Naive thymus-derived CD4-positive, alpha-beta T cell (primary cell): ENCODE results near the gene ZNF667. TPM values are rescaled to one million over a fixed set of nuclear protein-coding genes. Genes with fewer than 3 reads are reported as not detected.
A peak's percentile ranks its signal among the peaks of the same experiment; 100 is the strongest.

Experiments
- ATAC-seq: fragments of 150-1000 bp; cut with Tn5 transposase; 2 replicates; pipeline ENCODE4 v1.10.0; 2021; ENCODE audit warnings: mild to moderate bottlenecking, moderate library complexity
- CTCF ChIA-PET: fragments of 350-600 bp; sonication (Branson Sonifier 250); formaldehyde crosslinking; loops from one replicate; lab custom pipeline; 2021; ENCODE audit warnings: antibody characterized with exemption; lab: Charles Lee
- POLR2A ChIA-PET: fragments of 350-600 bp; sonication (Branson Sonifier 250); formaldehyde crosslinking; loops from one replicate; lab custom pipeline; 2021; ENCODE audit warnings: antibody characterized with exemption, inconsistent platforms; lab: Charles Lee
- DNase-seq, 9 donors: peaks; one replicate each; pipeline versions ENCODE4 v3.0.0 to v3.0.0-alpha.2; 2020 to 2022; ENCODE audit warnings: mixed read lengths in 1 of 9
- H3K27ac ChIP-seq: one replicate; pipeline ENCODE4 v1.7.0; 2013; ENCODE audit warnings: mild to moderate bottlenecking, low read depth, low read length, moderate library complexity
- H3K27me3 ChIP-seq, 2 donors: one replicate each; pipeline ENCODE4 v1.7.0; 2013; ENCODE audit warnings: low read length in 2 of 2, mild to moderate bottlenecking in 2 of 2, moderate library complexity in 2 of 2; ENCODE audit not compliant: control insufficient read depth in 2 of 2, insufficient read depth in 2 of 2
- H3K36me3 ChIP-seq, 3 experiments: 1 replicate in 2 of 3; 2 replicates in 1 of 3; pipeline ENCODE4 v1.7.0; 2013; ENCODE audit warnings: low read length in 3 of 3, mild to moderate bottlenecking in 3 of 3, moderate library complexity in 1 of 3; ENCODE audit not compliant: insufficient read depth in 3 of 3, control insufficient read depth in 2 of 3
- H3K4me1 ChIP-seq, 2 donors: one replicate each; pipeline ENCODE4 v1.7.0; 2013; ENCODE audit warnings: low read length in 2 of 2, mild to moderate bottlenecking in 2 of 2, moderate library complexity in 1 of 2; ENCODE audit not compliant: control insufficient read depth in 2 of 2, insufficient read depth in 2 of 2
- H3K4me3 ChIP-seq: 2 replicates; pipeline ENCODE4 v1.7.0; 2013; ENCODE audit warnings: mild to moderate bottlenecking, low read length
- H3K9me3 ChIP-seq, 3 experiments: 1 replicate in 2 of 3; 2 replicates in 1 of 3; pipeline ENCODE4 v1.7.0; 2013; ENCODE audit warnings: low read length in 3 of 3; ENCODE audit not compliant: control insufficient read depth in 2 of 3
- H3K27ac Mint-ChIP-seq, 9 donors: one replicate each; pipeline ENCODE4 v1.8.0; 2020 to 2022; ENCODE audit warnings: mixed read lengths in 9 of 9, mild to moderate bottlenecking in 8 of 9, moderate library complexity in 5 of 9, inconsistent platforms in 2 of 9
- H3K27me3 Mint-ChIP-seq, 5 donors: one replicate each; pipeline ENCODE4 v1.8.0; 2021 to 2022; ENCODE audit warnings: mixed read lengths in 5 of 5, mild to moderate bottlenecking in 1 of 5
- H3K36me3 Mint-ChIP-seq, 5 donors: one replicate each; pipeline ENCODE4 v1.8.0; 2020 to 2022; ENCODE audit warnings: mixed read lengths in 5 of 5, mild to moderate bottlenecking in 3 of 5, inconsistent platforms in 1 of 5
- H3K4me1 Mint-ChIP-seq, 7 donors: one replicate each; pipeline ENCODE4 v1.8.0; 2020 to 2022; ENCODE audit warnings: mixed read lengths in 7 of 7, mild to moderate bottlenecking in 3 of 7, inconsistent platforms in 1 of 7
- H3K4me3 Mint-ChIP-seq, 10 donors: one replicate each; pipeline ENCODE4 v1.8.0; 2020 to 2022; ENCODE audit warnings: mild to moderate bottlenecking in 10 of 10, mixed read lengths in 10 of 10, moderate library complexity in 6 of 10, inconsistent platforms in 2 of 10
- H3K9me3 Mint-ChIP-seq, 11 donors: one replicate each; pipeline ENCODE4 v1.8.0; 2020 to 2022; ENCODE audit warnings: mixed read lengths in 11 of 11, mild to moderate bottlenecking in 4 of 11, inconsistent platforms in 1 of 11, moderate library complexity in 1 of 11
- intact Hi-C, 2 donors: fragments of 100-400 bp; cut with micrococcal nuclease; formaldehyde crosslinking; loops; one replicate each; pipeline ENCODE4 v1.15.1; 2023
- polyA plus RNA-seq, 2 donors: library from polyadenylated mRNA; unstranded; fragments of 300-500 nt; fragmentation: Illumina TruSeq; gene quantifications; one replicate each; pipeline ENCODE4 v1.2.3, GENCODE V29; 2021
- total RNA-seq, 6 experiments: library from RNA in 5 of 6; stranded (reverse) in 5 of 6; gene quantifications; 1 replicate in 5 of 6; 2 replicates in 1 of 6; pipeline ENCODE4 v1.2.3 and lab custom pipeline; 2021 to 2026

Gene ZNF667
- total and polyA plus RNA-seq, 7 experiments from 2014 or later, result 1.1 to 8.1 (median 2.5) TPM; not detected in 1

GRCh38 chr19:56423276-56423984, 53.7 kb downstream of the ZNF667 start:
- H3K9me3 ChIP-seq, result peaks cover 27 to 97% (median 67%) of the 10 kb centered on the region in 3 experiments
- peak overlapping the region; percentile 11 for H3K4me3 ChIP-seq
- DNase-seq (no peak), ATAC-seq (no peak)
- H3K36me3 ChIP-seq, result peaks cover 0 to 37% (median 13%) of the 10 kb centered on the region in 3 experiments
- no peaks in the 10 kb centered on the region for H3K4me1 ChIP-seq
- Mint-ChIP-seq H3K36me3 (peaks cover 28 to 69% (median 60%) of the 10 kb centered on the region in 5 donors), H3K9me3 (peaks cover 8 to 99% (median 87%) of the 10 kb centered on the region in 11 donors), H3K4me1 (no peaks in the 10 kb centered on the region), H3K27me3 (no peaks in the 10 kb centered on the region), H3K27ac (no peak overlapping the region), H3K4me3 (no peak overlapping the region)
- intact Hi-C loops, result no loop called here
- CTCF ChIA-PET, result no interaction called here
- POLR2A ChIA-PET, result interaction anchor here (1.6 kb wide), 1 partner anchor 11 kb away, joined by 4 read pairs; no protein-coding TSS in a partner anchor
- no peak overlapping the region for H3K27ac ChIP-seq
- H3K27me3 ChIP-seq, result no peaks in the 10 kb centered on the region

GRCh38 chr19:56405062-56405461, 72.1 kb downstream of the ZNF667 start:
- Mint-ChIP-seq H3K27ac (peak overlapping the region in 7 of 9 donors; percentile 3 to 98 (median 95)), H3K36me3 (peaks cover 39 to 81% (median 71%) of the 10 kb centered on the region in 5 donors), H3K4me1 (peaks cover 19 to 37% (median 30%) of the 10 kb centered on the region in 7 donors), H3K9me3 (peaks cover 32 to 96% (median 63%) of the 10 kb centered on the region in 11 donors), H3K4me3 (peak overlapping the region; percentile 87 to 98 (median 94)), H3K27me3 (no peaks in the 10 kb centered on the region)
- ATAC-seq (no peak), DNase-seq (no peak)
- Histone ChIP-seq H3K27me3 (no peaks in the 10 kb centered on the region), H3K4me1 (peaks cover 8 to 16% of the 10 kb centered on the region in 2 donors), H3K36me3 (peaks cover 22 to 40% (median 22%) of the 10 kb centered on the region in 3 experiments), H3K4me3 (peak overlapping the region; percentile 86), H3K9me3 (peaks cover 5 to 37% (median 18%) of the 10 kb centered on the region in 3 experiments), H3K27ac (no peak overlapping the region)
- ChIA-PET POLR2A (no interaction called here), CTCF (no interaction called here)
- intact Hi-C loops, result loop anchor here in 1 of 2 donors (2.0 to 10.0 kb wide), 3 partner anchors 90 to 950 kb away; partner anchors contain the start of genes ZNF304, ZNF444 and ZSCAN5A

- Histone ChIP-seq H3K4me1 (peaks cover 8 to 16% of the 10 kb centered on the region in 2 donors), H3K9me3 (peaks cover 5 to 41% (median 19%) of the 10 kb centered on the region in 3 experiments), H3K36me3 (peaks cover 19 to 36% (median 22%) of the 10 kb centered on the region in 3 experiments), H3K27me3 (no peaks in the 10 kb centered on the region), H3K4me3 (peak overlapping the region; percentile 86), H3K27ac (peak overlapping the region; percentile 96)
- peak overlapping the region; percentile 87 to 98 (median 94) for H3K4me3 Mint-ChIP-seq
- H3K27me3 Mint-ChIP-seq, result no peaks in the 10 kb centered on the region
- peak; percentile 26 for ATAC-seq
- H3K4me1 Mint-ChIP-seq, result peaks cover 19 to 37% (median 30%) of the 10 kb centered on the region in 7 donors
- intact Hi-C loops, result loop anchor here (1.0 to 10.0 kb wide), 9 partner anchors 11 to 1748 kb away; partner anchors contain the start of genes ZSCAN5A (in 2 of the 2), ZFP28 (in 1 of the 2), ZNF304 (in 1 of the 2) and ZNF329 (in 1 of the 2)
- peak overlapping the region; percentile 80 to 98 (median 95) for H3K27ac Mint-ChIP-seq
- DNase-seq, result no peak
- H3K9me3 Mint-ChIP-seq, result peaks cover 32 to 96% (median 60%) of the 10 kb centered on the region in 11 donors
- peaks cover 35 to 81% (median 68%) of the 10 kb centered on the region in 5 donors for H3K36me3 Mint-ChIP-seq
- POLR2A ChIA-PET, result interaction anchor here (1.4 to 1.5 kb wide), 2 partner anchors 11 to 12 kb away, joined by 5 to 7 read pairs; partner anchors contain the start of gene ZNF582
- CTCF ChIA-PET, result no interaction called here
These were observed 72.5 kb downstream of the ZNF667 start for GRCh38 chr19:56404705-56405056.

GRCh38 chr19:56403764-56404704, 73.1 kb downstream of the ZNF667 start, which contains the start of gene ZNF583:
Gene ZNF583 (plus strand): TSS chr19:56404332. CDS start chr19:56407115, 2,783 bp downstream.
- peaks cover 19 to 37% (median 30%) of the 10 kb centered on the region in 7 donors for H3K4me1 Mint-ChIP-seq
- peak within 1 kb of the TSS; percentile 87 to 98 (median 94) for H3K4me3 Mint-ChIP-seq
- no peaks in the 10 kb centered on the region for H3K27me3 Mint-ChIP-seq
- H3K36me3 Mint-ChIP-seq, result peaks cover 36 to 81% (median 68%) of the 10 kb centered on the region in 5 donors
- Histone ChIP-seq H3K36me3 (peaks cover 14 to 36% (median 17%) of the 10 kb centered on the region in 3 experiments), H3K4me1 (peaks cover 8 to 16% of the 10 kb centered on the region in 2 donors), H3K4me3 (peak within 1 kb of the TSS; percentile 86), H3K27ac (peak within 1 kb of the TSS; percentile 96), H3K27me3 (no peaks in the 10 kb centered on the region), H3K9me3 (peaks cover 10 to 41% (median 20%) of the 10 kb centered on the region in 3 experiments)
- ATAC-seq (peak; percentile 93), DNase-seq (peak; percentile 82 to 93 (median 90))
- ChIA-PET POLR2A (interaction anchor here (0.6 to 1.5 kb wide), 9 partner anchors 8 to 1779 kb away, joined by 3 to 7 read pairs (median 4); partner anchors contain the start of genes ZNF274, ZNF548, ZNF582 and ZSCAN5A), CTCF (no interaction called here)
- peaks cover 31 to 96% (median 61%) of the 10 kb centered on the region in 11 donors for H3K9me3 Mint-ChIP-seq
- intact Hi-C loops, result loop anchor here (1.0 to 10.0 kb wide), 10 partner anchors 11 to 1748 kb away; partner anchors contain the start of genes ZFP28 (in 2 of the 2), ZNF582 (in 2 of the 2), ZSCAN5A (in 2 of the 2) and ZNF304 (in 1 of the 2)
- peak within 1 kb of the TSS; percentile 80 to 98 (median 95) for H3K27ac Mint-ChIP-seq

GRCh38 chr19:56403261-56403660, 73.9 kb downstream of the ZNF667 start:
- ATAC-seq (no peak), DNase-seq (no peak)
- ChIA-PET CTCF (no interaction called here), POLR2A (interaction anchor here (0.6 to 1.5 kb wide), 8 partner anchors 8 to 1780 kb away, joined by 3 to 7 read pairs (median 4); partner anchors contain the start of genes ZNF274, ZNF582 and ZSCAN5A)
- no peaks in the 10 kb centered on the region for H3K27me3 ChIP-seq
- Mint-ChIP-seq H3K27me3 (no peaks in the 10 kb centered on the region), H3K4me3 (peak overlapping the region; percentile 87 to 98 (median 94)), H3K27ac (peak overlapping the region; percentile 80 to 98 (median 95)), H3K9me3 (peaks cover 23 to 96% (median 56%) of the 10 kb centered on the region in 11 donors), H3K4me1 (peaks cover 19 to 37% (median 30%) of the 10 kb centered on the region in 7 donors), H3K36me3 (peaks cover 35 to 81% (median 68%) of the 10 kb centered on the region in 5 donors)
- peak overlapping the region; percentile 96 for H3K27ac ChIP-seq
- peaks cover 10 to 41% (median 16%) of the 10 kb centered on the region in 3 experiments for H3K9me3 ChIP-seq
- peak overlapping the region; percentile 86 for H3K4me3 ChIP-seq
- intact Hi-C loops, result loop anchor here (1.0 to 10.0 kb wide), 5 partner anchors 10 to 1749 kb away; partner anchors contain the start of genes ZFP28 (in 1 of the 2), ZNF304 (in 1 of the 2), ZNF329 (in 1 of the 2) and ZNF582 (in 1 of the 2)
- peaks cover 6 to 35% (median 9%) of the 10 kb centered on the region in 3 experiments for H3K36me3 ChIP-seq
- peaks cover 8 to 16% of the 10 kb centered on the region in 2 donors for H3K4me1 ChIP-seq
